DOHH2 (cell line): ENCODE results near the gene SLMAP.

Experiments
- H3F3A ChIP-seq: fragments of 200-600 bp; sonication (generic), shearing (Covaris generic); 2 replicates; pipeline ENCODE4 v1.6.0; 2016; ENCODE audit warnings: antibody characterized with exemption, mild to moderate bottlenecking; ENCODE audit not compliant: control insufficient read depth, insufficient read depth
- H3K27ac ChIP-seq: fragments of 200-600 bp; sonication (generic); 2 replicates; pipeline ENCODE4 v1.5.1; 2014; ENCODE audit warnings: low read depth, mild to moderate bottlenecking, low read length, moderate library complexity
- H3K27me3 ChIP-seq: fragments of 200-600 bp; sonication (generic); 2 replicates; pipeline ENCODE4 v1.6.1; 2014; ENCODE audit warnings: mild to moderate bottlenecking, low read length, mixed read lengths; ENCODE audit not compliant: control insufficient read depth
- H3K36me3 ChIP-seq: fragments of 200-600 bp; sonication (generic); 2 replicates; pipeline ENCODE4 v1.6.1; 2014; ENCODE audit warnings: mild to moderate bottlenecking, low read length, moderate library complexity, mixed read lengths; ENCODE audit not compliant: control insufficient read depth
- H3K4me1 ChIP-seq: fragments of 200-600 bp; sonication (generic); 2 replicates; pipeline ENCODE4 v1.6.1; 2014; ENCODE audit warnings: mild to moderate bottlenecking, low read length, mixed read lengths; ENCODE audit not compliant: control insufficient read depth
- H3K4me2 ChIP-seq: fragments of 200-600 bp; sonication (generic); 2 replicates; pipeline ENCODE4 v1.6.0; 2014; ENCODE audit warnings: mild to moderate bottlenecking, low read length, moderate library complexity
- H3K4me3 ChIP-seq: fragments of 200-600 bp; sonication (generic); 2 replicates; pipeline ENCODE4 v1.5.1; 2014; ENCODE audit warnings: mild to moderate bottlenecking, low read length, mixed read lengths
- H3K79me2 ChIP-seq: fragments of 200-600 bp; sonication (generic); 2 replicates; pipeline ENCODE4 v1.6.1; 2014; ENCODE audit warnings: mild to moderate bottlenecking, low read length, mixed read lengths; ENCODE audit not compliant: control insufficient read depth
- H3K9me2 ChIP-seq: fragments of 200-600 bp; sonication (generic); replicated peaks from 2 replicates; pipeline ENCODE4 v1.6.1; 2014; ENCODE audit warnings: mild to moderate bottlenecking, low read length, mixed read lengths; ENCODE audit not compliant: control insufficient read depth
- H3K9me3 ChIP-seq: fragments of 200-600 bp; sonication (generic); 2 replicates; pipeline ENCODE4 v1.6.1; 2014; ENCODE audit warnings: antibody characterized with exemption, low read length, mixed read lengths; ENCODE audit not compliant: control insufficient read depth, insufficient read depth
- H4K20me1 ChIP-seq: fragments of 200-600 bp; sonication (generic); 2 replicates; pipeline ENCODE4 v1.6.0; 2014; ENCODE audit warnings: low read depth, mild to moderate bottlenecking, antibody characterized with exemption, low read length, moderate library complexity; ENCODE audit not compliant: control insufficient read depth, insufficient read depth
- CTCF ChIP-seq: fragments of 200-600 bp; sonication (generic); IDR thresholded peaks from one replicate; pipeline ENCODE4 v1.5.1; 2014; ENCODE audit warnings: antibody characterized with exemption, mild to moderate bottlenecking, low read depth, low read length; ENCODE audit not compliant: poor library complexity, severe bottlenecking
- EZH2phosphoT487 ChIP-seq: fragments of 200-600 bp; sonication (generic); IDR thresholded peaks from 2 replicates; pipeline ENCODE4 v1.6.1; 2017; ENCODE audit warnings: borderline replicate concordance, mild to moderate bottlenecking, antibody characterized with exemption, low read length, moderate library complexity, mixed read lengths

SLMAP gene

GRCh38 chr3:57951066-57951882, 195.2 kb downstream of the SLMAP start:
- no peaks in the 10 kb centered on the region for H3K9me2 ChIP-seq
- H3K27ac ChIP-seq: no peak overlapping the region
- H3K4me3 ChIP-seq: no peak overlapping the region
- no peak overlapping the region for H3K4me2 ChIP-seq
- no peaks in the 10 kb centered on the region for H4K20me1 ChIP-seq
- TF ChIP-seq EZH2phosphoT487 (no peak), CTCF (no peak)
- no peaks in the 10 kb centered on the region for H3K79me2 ChIP-seq
- no peaks in the 10 kb centered on the region for H3K9me3 ChIP-seq
- no peaks in the 10 kb centered on the region for H3K27me3 ChIP-seq
- no peaks in the 10 kb centered on the region for H3F3A ChIP-seq
- H3K36me3 ChIP-seq: no peaks in the 10 kb centered on the region
- peaks cover 8% of the 10 kb centered on the region; the same call in 1 of the 2 replicates for H3K4me1 ChIP-seq

GRCh38 chr3:57952208-57952631, 196.1 kb downstream of the SLMAP start:
- H3K4me3 ChIP-seq: no peak overlapping the region
- no peak overlapping the region for H3K27ac ChIP-seq
- H4K20me1 ChIP-seq: no peaks in the 10 kb centered on the region
- H3K4me2 ChIP-seq: no peak overlapping the region
- TF ChIP-seq EZH2phosphoT487 (no peak), CTCF (no peak)
- H3K79me2 ChIP-seq: no peaks in the 10 kb centered on the region
- H3K9me2 ChIP-seq: no peaks in the 10 kb centered on the region
- peaks cover 8% of the 10 kb centered on the region; the same call in 1 of the 2 replicates for H3K4me1 ChIP-seq
- H3F3A ChIP-seq: no peaks in the 10 kb centered on the region
- H3K27me3 ChIP-seq: no peaks in the 10 kb centered on the region
- no peaks in the 10 kb centered on the region for H3K36me3 ChIP-seq
- H3K9me3 ChIP-seq: no peaks in the 10 kb centered on the region

GRCh38 chr3:57952651-57953050, 196.5 kb downstream of the SLMAP start:
- Histone ChIP-seq H3K36me3 (no peaks in the 10 kb centered on the region), H3K79me2 (no peaks in the 10 kb centered on the region), H3K27ac (no peak overlapping the region), H3K4me3 (no peak overlapping the region), H3K9me3 (no peaks in the 10 kb centered on the region), H3F3A (no peaks in the 10 kb centered on the region), H3K4me1 (peaks cover 8% of the 10 kb centered on the region; the same call in 1 of the 2 replicates), H4K20me1 (no peaks in the 10 kb centered on the region), H3K27me3 (no peaks in the 10 kb centered on the region), H3K4me2 (no peak overlapping the region), H3K9me2 (no peaks in the 10 kb centered on the region)
- TF ChIP-seq EZH2phosphoT487 (no peak), CTCF (no peak)
